H1 (cell line): ENCODE measurements around the gene METTL22.

Experiments used
- CBX8 ChIP-seq: fragments of 300-800, 300-1000 bp; sonication (generic); IDR thresholded peaks from 2 replicates; pipeline ENCODE4 v1.7.1; 2016; ENCODE audit warnings: low read depth, low read length, borderline replicate concordance
- EP300 ChIP-seq, 2 experiments: IDR thresholded peaks; 1 replicate in 1 of 2; 2 replicates in 1 of 2; pipeline ENCODE4 v1.6.1; 2011 to 2012; ENCODE audit warnings: low read depth in 2 of 2, low read length in 2 of 2, mild to moderate bottlenecking in 2 of 2, borderline replicate concordance in 1 of 2, inconsistent platforms in 1 of 2, moderate library complexity in 1 of 2
- JUND ChIP-seq: IDR thresholded peaks from 2 replicates; pipeline ENCODE4 v1.6.1; 2011; ENCODE audit warnings: mild to moderate bottlenecking, improper control_type of control experiment, low read length
- POLR2A ChIP-seq, 2 experiments: IDR thresholded peaks; 1 replicate in 1 of 2; 2 replicates in 1 of 2; pipeline ENCODE4 v1.6.1; 2011; ENCODE audit warnings: low read depth in 2 of 2, low read length in 2 of 2, mild to moderate bottlenecking in 2 of 2; ENCODE audit errors: control extremely low read depth in 1 of 2
- POLR2AphosphoS5 ChIP-seq: IDR thresholded peaks from 2 replicates; pipeline ENCODE4 v1.6.1; 2011; ENCODE audit warnings: low read depth, low read length
- SIN3A ChIP-seq, 2 experiments: IDR thresholded peaks in 1 of 2; conservative IDR thresholded peaks in 1 of 2; 2 replicates each; pipeline ENCODE4 v1.6.1; 2011 to 2012; ENCODE audit warnings: low read length in 2 of 2, improper control_type of control experiment in 1 of 2, low read depth in 1 of 2, mild to moderate bottlenecking in 1 of 2
- ZNF274 ChIP-seq: IDR thresholded peaks from 2 replicates; pipeline ENCODE4 v1.7.0; 2012; ENCODE audit warnings: low read length, borderline replicate concordance; ENCODE audit errors: extremely low read depth
- TF ChIP-seq, protein P1 (sequence below), 3 experiments: IDR thresholded peaks; 1 replicate in 2 of 3; 2 replicates in 1 of 3; pipeline versions ENCODE4 v1.5.1 to v1.6.1; 2011; ENCODE audit warnings: low read length in 3 of 3, mild to moderate bottlenecking in 3 of 3, inconsistent platforms in 2 of 3, low read depth in 1 of 3, moderate library complexity in 1 of 3; ENCODE audit not compliant: insufficient read depth in 1 of 3; ENCODE audit errors: control extremely low read depth in 1 of 3
- TF ChIP-seq, protein P2 (sequence below): IDR thresholded peaks from 2 replicates; pipeline ENCODE4 v1.6.1; 2012; ENCODE audit warnings: inconsistent platforms
- TF ChIP-seq, protein P3 (sequence below): IDR thresholded peaks from 2 replicates; pipeline ENCODE4 v1.6.1; 2011; ENCODE audit warnings: low read depth, mild to moderate bottlenecking, low read length; ENCODE audit not compliant: insufficient read depth

- TF ChIP-seq JUND (no peak), EP300 (IDR thresholded peaks at IDR 0.05; ENCODE audit: borderline replicate concordance in 1 of 2, low read depth in 2 of 2, low read length in 2 of 2) (no peak), SIN3A (conservative IDR thresholded peaks at IDR 0.05 in 1 of 2, IDR thresholded peaks at IDR 0.05 in 1 of 2; ENCODE audit: low read depth in 1 of 2, low read length in 2 of 2) (no peak), POLR2AphosphoS5 (no peak), CBX8 (no peak), POLR2A (IDR thresholded peaks at IDR 0.05; ENCODE audit: control extremely low read depth in 1 of 2, low read depth in 2 of 2, low read length in 2 of 2) (no peak), ZNF274 (no peak)
- TF ChIP-seq, protein P1, sequence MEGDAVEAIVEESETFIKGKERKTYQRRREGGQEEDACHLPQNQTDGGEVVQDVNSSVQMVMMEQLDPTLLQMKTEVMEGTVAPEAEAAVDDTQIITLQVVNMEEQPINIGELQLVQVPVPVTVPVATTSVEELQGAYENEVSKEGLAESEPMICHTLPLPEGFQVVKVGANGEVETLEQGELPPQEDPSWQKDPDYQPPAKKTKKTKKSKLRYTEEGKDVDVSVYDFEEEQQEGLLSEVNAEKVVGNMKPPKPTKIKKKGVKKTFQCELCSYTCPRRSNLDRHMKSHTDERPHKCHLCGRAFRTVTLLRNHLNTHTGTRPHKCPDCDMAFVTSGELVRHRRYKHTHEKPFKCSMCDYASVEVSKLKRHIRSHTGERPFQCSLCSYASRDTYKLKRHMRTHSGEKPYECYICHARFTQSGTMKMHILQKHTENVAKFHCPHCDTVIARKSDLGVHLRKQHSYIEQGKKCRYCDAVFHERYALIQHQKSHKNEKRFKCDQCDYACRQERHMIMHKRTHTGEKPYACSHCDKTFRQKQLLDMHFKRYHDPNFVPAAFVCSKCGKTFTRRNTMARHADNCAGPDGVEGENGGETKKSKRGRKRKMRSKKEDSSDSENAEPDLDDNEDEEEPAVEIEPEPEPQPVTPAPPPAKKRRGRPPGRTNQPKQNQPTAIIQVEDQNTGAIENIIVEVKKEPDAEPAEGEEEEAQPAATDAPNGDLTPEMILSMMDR (IDR thresholded peaks at IDR 0.05; ENCODE audit: control extremely low read depth in 1 of 3, insufficient read depth in 1 of 3, low read depth in 1 of 3, low read length in 3 of 3) = no peak
- TF ChIP-seq, protein P2, sequence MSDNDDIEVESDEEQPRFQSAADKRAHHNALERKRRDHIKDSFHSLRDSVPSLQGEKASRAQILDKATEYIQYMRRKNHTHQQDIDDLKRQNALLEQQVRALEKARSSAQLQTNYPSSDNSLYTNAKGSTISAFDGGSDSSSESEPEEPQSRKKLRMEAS = no peak
- TF ChIP-seq, protein P3, sequence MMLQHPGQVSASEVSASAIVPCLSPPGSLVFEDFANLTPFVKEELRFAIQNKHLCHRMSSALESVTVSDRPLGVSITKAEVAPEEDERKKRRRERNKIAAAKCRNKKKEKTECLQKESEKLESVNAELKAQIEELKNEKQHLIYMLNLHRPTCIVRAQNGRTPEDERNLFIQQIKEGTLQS = no peak
Measured at GRCh38 chr16:8585041-8585440, 36.5 kb upstream of the METTL22 start.
